ENCODE results near the gene POU2AF2.

POU2AF2 gene

DNA sequence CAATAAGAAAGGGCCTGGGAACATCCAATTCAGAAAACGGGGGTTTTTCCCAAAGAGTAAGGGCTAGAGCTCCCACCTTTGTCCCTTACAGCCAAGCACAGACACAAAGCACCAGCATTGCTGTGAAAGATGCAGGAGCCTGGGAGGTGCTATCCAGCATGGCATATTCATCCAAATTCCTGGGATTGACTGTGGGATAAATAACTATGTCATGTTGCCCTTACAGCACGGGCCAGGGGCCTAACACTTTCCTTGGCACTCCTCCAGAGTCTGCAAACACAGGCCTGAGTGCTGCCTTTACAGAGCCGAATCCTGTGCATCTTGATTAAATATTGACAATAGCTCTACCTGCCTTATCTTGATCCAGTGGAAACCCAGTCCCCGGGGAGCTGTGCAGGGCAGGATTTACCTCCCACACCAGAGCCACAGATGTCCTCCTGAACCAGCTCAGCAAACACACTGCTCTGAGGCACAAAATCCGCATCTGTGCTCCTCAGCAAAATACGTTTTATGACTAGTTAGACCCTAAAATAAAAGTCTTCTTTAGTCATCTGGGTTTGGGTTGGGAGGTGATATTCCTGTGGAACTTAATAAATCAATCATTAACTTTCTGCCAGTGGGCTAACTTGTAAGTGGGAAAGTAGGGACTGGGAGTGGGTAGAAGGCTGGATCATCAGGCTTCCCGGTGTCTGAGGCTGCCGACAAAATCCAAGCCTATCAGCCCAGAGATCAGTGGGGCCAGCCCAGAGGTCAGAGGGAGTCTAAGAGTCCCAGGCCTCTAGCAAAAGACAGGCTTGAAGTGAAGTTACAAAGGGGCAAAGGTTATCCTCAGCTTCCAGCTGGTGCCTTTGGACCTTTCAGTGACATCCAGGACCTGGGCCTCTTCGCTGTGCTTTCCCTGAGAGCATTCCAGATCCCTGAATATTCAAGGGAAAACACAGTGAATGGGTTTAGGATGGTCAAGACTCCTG is 89.3 kb downstream of the POU2AF2 start:
- no peak for DNase-seq

DNA sequence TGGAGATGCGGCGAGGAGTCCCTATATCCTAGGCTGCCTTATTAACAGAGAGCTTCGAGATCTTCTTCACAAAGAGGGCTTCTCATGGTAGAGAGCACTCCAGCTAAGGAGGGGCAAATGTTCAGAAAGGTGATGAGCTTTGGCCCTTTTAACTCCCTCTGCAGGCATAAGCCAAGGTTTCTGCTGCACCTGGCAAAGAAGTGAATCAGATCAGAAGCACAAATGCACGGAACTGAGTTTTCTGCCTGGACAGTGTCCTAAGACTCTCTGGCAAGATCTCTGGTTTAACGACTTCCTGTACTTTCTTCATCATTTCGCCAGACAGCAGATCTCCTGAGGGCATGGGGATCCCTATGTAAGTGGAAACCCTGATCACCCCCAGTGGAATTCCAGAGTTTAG is 90.0 kb downstream of the POU2AF2 start:
- no peak for DNase-seq

Measured in stimulated activated CD4-positive, alpha-beta T cell treated with anti-CD3 and anti-CD28 coated beads, Interleukin-15, amount 100 ng/mL, for 24 hours (primary cell).